ENCODE measurements around the gene DRG1. TPM values are rescaled to one million over a fixed set of nuclear protein-coding genes. Genes with fewer than 3 reads are reported as not detected.

The DRG1 gene
- total and polyA plus RNA-seq, 2 of the 4 experiments (the other 2 are of a cell fraction) = 54.8 to 141 TPM

GRCh38 chr22:31442768-31443489, 43.5 kb downstream of the DRG1 start:
- no peak overlapping the region for H3K4ac ChIP-seq (ENCODE audit: low read depth, low read length)
- no peak overlapping the region for H3K14ac ChIP-seq (replicated peaks; ENCODE audit: low read depth, low read length)
- no peak overlapping the region for H2BK20ac ChIP-seq (ENCODE audit: low read depth, low read length)
- H3K23ac ChIP-seq (ENCODE audit: low read depth, low read length) = no peak overlapping the region
- ChIA-PET CTCF (no interaction called here), POLR2A (ENCODE audit: unreplicated experiment) (no interaction called here)
- no peak overlapping the region for H2BK120ac ChIP-seq (ENCODE audit: low read depth, low read length)
- H3K27me3 ChIP-seq (ENCODE audit: control insufficient read depth, insufficient read depth, low read length) = no peaks in the 10 kb centered on the region
- H3K27ac ChIP-seq (ENCODE audit: insufficient read depth, low read length) = no peak overlapping the region
- no peak for TF ChIP-seq MAFK (IDR thresholded peaks at IDR 0.05; ENCODE audit: low read depth, low read length)
- TF ChIP-seq MXI1 (IDR thresholded peaks at IDR 0.05; ENCODE audit: borderline replicate concordance, low read depth, low read length) = no peak
- no peak for TF ChIP-seq RFX5 (IDR thresholded peaks at IDR 0.05; ENCODE audit: low read depth, low read length)
- no peak for TF ChIP-seq USF2 (IDR thresholded peaks at IDR 0.05; ENCODE audit: low read depth, low read length)
- no peak for TF ChIP-seq ELK1 (IDR thresholded peaks at IDR 0.05; ENCODE audit: borderline replicate concordance, low read depth, low read length)
- no peak for TF ChIP-seq RCOR1 (IDR thresholded peaks at IDR 0.05; ENCODE audit: insufficient replicate concordance, low read length)
- TF ChIP-seq FOS (IDR thresholded peaks at IDR 0.05; ENCODE audit: low read depth, low read length) = no peak
- no peak for TF ChIP-seq SMC3 (IDR thresholded peaks at IDR 0.05; ENCODE audit: low read depth, low read length)
- no peak for TF ChIP-seq CEBPB (IDR thresholded peaks at IDR 0.05; ENCODE audit: low read depth, low read length)
- in situ Hi-C loops (cut with MboI; ENCODE audit: low sequenced_read_pairs) (no loop called here), intact Hi-C loops (cut with micrococcal nuclease) (no loop called here), dilution Hi-C loops (cut with HindIII; ENCODE audit: low sequenced_read_pairs, unreplicated experiment) (no loop called here)
- H3K4me2 ChIP-seq (ENCODE audit: low read depth, low read length) = no peak overlapping the region
- peaks cover 52% of the 10 kb centered on the region for H3K36me3 ChIP-seq (ENCODE audit: control insufficient read depth, insufficient read depth, low read length)
- H3K9me1 ChIP-seq (ENCODE audit: insufficient read depth, low read length) = no peaks in the 10 kb centered on the region
- H4K20me1 ChIP-seq (ENCODE audit: insufficient read depth, low read length) = no peaks in the 10 kb centered on the region; the same call in 1 of the 2 replicates
- no peaks in the 10 kb centered on the region for H3K9me3 ChIP-seq (ENCODE audit: control insufficient read depth, insufficient read depth, low read length)
- H3K4me3 ChIP-seq (ENCODE audit: insufficient read depth, low read depth, low read length) = no peak overlapping the region
- H4K8ac ChIP-seq (ENCODE audit: low read depth in 2 of 2, low read length in 2 of 2) = no peak overlapping the region
- H2BK5ac ChIP-seq (ENCODE audit: low read depth, low read length, poor library complexity, severe bottlenecking) = no peak overlapping the region
- DNase-seq (no peak), ATAC-seq (ENCODE audit: low read depth) (no peak)
- H3K79me1 ChIP-seq (ENCODE audit: low read depth in 1 of 2, low read length in 2 of 2) = peaks cover 14 to 16% of the 10 kb centered on the region in 2 experiments
- H3K56ac ChIP-seq (ENCODE audit: extremely low read depth, insufficient read depth, low read length) = no peak overlapping the region
- H3K18ac ChIP-seq (ENCODE audit: low read depth, low read length) = no peak overlapping the region
- no peak overlapping the region for H2AK9ac ChIP-seq (replicated peaks; ENCODE audit: low read depth, low read length, poor library complexity)
- no peak overlapping the region for H3K9ac ChIP-seq (ENCODE audit: low read depth, low read length)
- no peak overlapping the region for H2AK5ac ChIP-seq (ENCODE audit: low read depth, low read length)
- H4K91ac ChIP-seq (ENCODE audit: insufficient read depth, low read depth, low read length) = no peak overlapping the region
- H2AFZ ChIP-seq (replicated peaks; ENCODE audit: low read length, poor library complexity) = no peak overlapping the region
- no peak overlapping the region for H4K5ac ChIP-seq (ENCODE audit: low read depth, low read length)
- WGBS, 2 experiments (ENCODE audit: extremely low coverage in 2 of 2, insufficient read length in 1 of 2) = 100% methylated on average over 1 of the region's 5 CpGs; no CpG with 5 or more reads in 1 of the 2 experiments
- no peak overlapping the region for H2BK15ac ChIP-seq (ENCODE audit: low read depth, low read length)
- no peaks in the 10 kb centered on the region for H3K4me1 ChIP-seq (ENCODE audit: control insufficient read depth, insufficient read depth, low read length)
- BruUV-seq (replicated peaks) = no TSS peak
